ENCODE measurements around the gene TMEM220.

TMEM220 gene

GRCh38 chr17:10729334-10730193 lies at the start of gene TMEM220:
Gene TMEM220, minus strand, starts transcription at chr17:10730023. Its CDS starts 172 bp downstream, at chr17:10729851.
- DNase-seq (ENCODE audit: low read depth in 2 of 2): peak in 1 of 2 experiments; percentile 33

- DNase-seq (ENCODE audit: low read depth in 2 of 2): no peak
Measured at GRCh38 chr17:10779609-10780008, 49.8 kb upstream of the TMEM220 start.

GRCh38 chr17:10777890-10778289 lies 48.1 kb upstream of the TMEM220 start:
- DNase-seq (ENCODE audit: low read depth in 2 of 2): no peak

GRCh38 chr17:10777131-10777807 lies 47.4 kb upstream of the TMEM220 start:
- no peak for DNase-seq (ENCODE audit: low read depth in 2 of 2)

GRCh38 chr17:10776381-10776780 lies 46.6 kb upstream of the TMEM220 start:
- DNase-seq (ENCODE audit: low read depth in 2 of 2): no peak

GRCh38 chr17:10775740-10776356 lies 46.0 kb upstream of the TMEM220 start:
- no peak for DNase-seq (ENCODE audit: low read depth in 2 of 2)

- DNase-seq (ENCODE audit: low read depth in 2 of 2): no peak
Measured at GRCh38 chr17:10775058-10775457, 45.2 kb upstream of the TMEM220 start.

GRCh38 chr17:10773391-10773790 lies 43.6 kb upstream of the TMEM220 start:
- DNase-seq (ENCODE audit: low read depth in 2 of 2): no peak

- no peak for DNase-seq (ENCODE audit: low read depth in 2 of 2)
Measured at GRCh38 chr17:10772425-10773380, 42.9 kb upstream of the TMEM220 start.

- no peak for DNase-seq (ENCODE audit: low read depth in 2 of 2)
Measured at GRCh38 chr17:10771148-10771547, 41.3 kb upstream of the TMEM220 start.

- no peak for DNase-seq (ENCODE audit: low read depth in 2 of 2)
Measured at GRCh38 chr17:10769840-10770239, 40.0 kb upstream of the TMEM220 start.

GRCh38 chr17:10768750-10769251 lies 39.0 kb upstream of the TMEM220 start:
- DNase-seq (ENCODE audit: low read depth in 2 of 2): no peak

- no peak for DNase-seq (ENCODE audit: low read depth in 2 of 2)
Measured at GRCh38 chr17:10767232-10767631, 37.4 kb upstream of the TMEM220 start.

GRCh38 chr17:10762037-10762436 lies 32.2 kb upstream of the TMEM220 start:
- no peak for DNase-seq (ENCODE audit: low read depth in 2 of 2)

GRCh38 chr17:10761281-10761680 lies 31.5 kb upstream of the TMEM220 start:
- DNase-seq (ENCODE audit: low read depth in 2 of 2): no peak

- DNase-seq (ENCODE audit: low read depth in 2 of 2): no peak
Measured at GRCh38 chr17:10758062-10758461, 28.2 kb upstream of the TMEM220 start.

GRCh38 chr17:10757647-10758046 lies 27.8 kb upstream of the TMEM220 start:
- no peak for DNase-seq (ENCODE audit: low read depth in 2 of 2)

- no peak for DNase-seq (ENCODE audit: low read depth in 2 of 2)
Measured at GRCh38 chr17:10757067-10757466, 27.2 kb upstream of the TMEM220 start.

GRCh38 chr17:10756619-10757018 lies 26.8 kb upstream of the TMEM220 start:
- no peak for DNase-seq (ENCODE audit: low read depth in 2 of 2)

- no peak for DNase-seq (ENCODE audit: low read depth in 2 of 2)
Measured at GRCh38 chr17:10756185-10756584, 26.4 kb upstream of the TMEM220 start.

- DNase-seq (ENCODE audit: low read depth in 2 of 2): no peak
Measured at GRCh38 chr17:10755592-10756127, 25.8 kb upstream of the TMEM220 start.
